OCI-LY7 (cell line): ENCODE data around the gene MICALL2. TPM values are rescaled to one million over a fixed set of nuclear protein-coding genes. Genes with fewer than 3 reads are reported as not detected.

Experiments used
- BruUV-seq: library from RNA; stranded (reverse); fragments of 400-500 nt; replicated peaks from 2 replicates; lab custom pipeline; 2021; lab: Mats Ljungman, UMichigan
- CTCF ChIA-PET: fragments of 300-600 bp; sonication (Branson Sonifier 250); formaldehyde crosslinking; loops from one replicate; lab custom pipeline; 2022; ENCODE audit warnings: antibody characterized with exemption; ENCODE audit not compliant: unreplicated experiment; lab: Charles Lee
- POLR2A ChIA-PET: fragments of 300-600 bp; sonication (Branson Sonifier 250); formaldehyde crosslinking; loops from one replicate; lab custom pipeline; 2022; ENCODE audit warnings: antibody characterized with exemption; lab: Charles Lee
- DNase-seq: peaks from one replicate; pipeline ENCODE4 v3.0.0-alpha.2; 2015; ENCODE audit warnings: low spot score
- H2AFZ ChIP-seq: fragments of 200-600 bp; sonication (generic), shearing (Covaris generic); 2 replicates; pipeline ENCODE4 v1.6.1; 2014; ENCODE audit warnings: mild to moderate bottlenecking, antibody characterized with exemption, low read length, moderate library complexity
- H3K27ac ChIP-seq: fragments of 200-600 bp; sonication (generic); 2 replicates; pipeline ENCODE4 v1.5.1; 2014; ENCODE audit warnings: mixed run types, low read depth, mild to moderate bottlenecking, moderate library complexity, low read length, inconsistent platforms; ENCODE audit not compliant: poor library complexity, severe bottlenecking
- H3K36me3 ChIP-seq: fragments of 200-600 bp; sonication (generic); 2 replicates; pipeline ENCODE4 v1.6.1; 2014; ENCODE audit warnings: mild to moderate bottlenecking, antibody characterized with exemption, low read length, moderate library complexity, mixed read lengths; ENCODE audit not compliant: insufficient read depth
- H3K4me1 ChIP-seq: fragments of 200-600 bp; sonication (generic); 2 replicates; pipeline ENCODE4 v1.5.1; 2014; ENCODE audit warnings: mild to moderate bottlenecking, low read length; ENCODE audit not compliant: insufficient read depth, poor library complexity, severe bottlenecking
- H3K4me2 ChIP-seq: fragments of 200-600 bp; sonication (generic); 2 replicates; pipeline ENCODE4 v1.6.1; 2014; ENCODE audit warnings: mild to moderate bottlenecking, low read length
- H3K4me3 ChIP-seq: fragments of 200-600 bp; sonication (generic); 2 replicates; pipeline ENCODE4 v1.5.1; 2014; ENCODE audit warnings: mild to moderate bottlenecking, low read depth, low read length; ENCODE audit not compliant: poor library complexity, severe bottlenecking
- H3K79me2 ChIP-seq: fragments of 200-600 bp; sonication (generic); 2 replicates; pipeline ENCODE4 v1.6.1; 2016; ENCODE audit warnings: low read depth, mild to moderate bottlenecking, low read length, moderate library complexity, mixed read lengths; ENCODE audit not compliant: insufficient read depth
- H3K9me2 ChIP-seq: fragments of 200-600 bp; sonication (generic); 2 replicates; pipeline ENCODE4 v1.6.1; 2016; ENCODE audit warnings: mild to moderate bottlenecking, low read length, mixed read lengths; ENCODE audit not compliant: insufficient read depth
- H3K9me3 ChIP-seq: fragments of 200-600 bp; sonication (generic); 2 replicates; pipeline ENCODE4 v1.6.1; 2014; ENCODE audit warnings: mild to moderate bottlenecking, mixed run types, low read length, mixed read lengths
- H4K20me1 ChIP-seq: fragments of 200-600 bp; sonication (generic); 2 replicates; pipeline ENCODE4 v1.6.1; 2014; ENCODE audit warnings: mild to moderate bottlenecking, antibody characterized with exemption, low read length, moderate library complexity, mixed read lengths; ENCODE audit not compliant: insufficient read depth
- EZH2phosphoT487 ChIP-seq: fragments of 200-600 bp; sonication (generic); IDR thresholded peaks from 2 replicates; pipeline ENCODE4 v1.6.1; 2018; ENCODE audit warnings: low read depth, borderline replicate concordance, mild to moderate bottlenecking, mixed run types, antibody characterized with exemption, low read length, moderate library complexity, mixed read lengths
- intact Hi-C: fragments of 100-400 bp; cut with micrococcal nuclease; formaldehyde crosslinking; loops from one replicate; pipeline ENCODE4 v1.10.0; 2022; ENCODE audit not compliant: unreplicated experiment
- total RNA-seq, 2 experiments: library from RNA; depleted of rRNA in 1 of 2; stranded (reverse); fragments of >200 nt in 1 of 2; shearing (Covaris generic) in 1 of 2; gene quantifications; 2 replicates each; pipeline ENCODE4 v1.2.3, GENCODE V29; 2014 to 2022
- TF ChIP-seq, protein P1 (sequence below): fragments of 200-600 bp; sonication (generic); conservative IDR thresholded peaks from 2 replicates; pipeline ENCODE4 v1.5.1; 2014; ENCODE audit warnings: mild to moderate bottlenecking, antibody characterized with exemption, low read length, moderate library complexity, mixed read lengths

Gene MICALL2
- total RNA-seq, 2 experiments from 2014 or later: 1.4 to 4.5 TPM

DNA sequence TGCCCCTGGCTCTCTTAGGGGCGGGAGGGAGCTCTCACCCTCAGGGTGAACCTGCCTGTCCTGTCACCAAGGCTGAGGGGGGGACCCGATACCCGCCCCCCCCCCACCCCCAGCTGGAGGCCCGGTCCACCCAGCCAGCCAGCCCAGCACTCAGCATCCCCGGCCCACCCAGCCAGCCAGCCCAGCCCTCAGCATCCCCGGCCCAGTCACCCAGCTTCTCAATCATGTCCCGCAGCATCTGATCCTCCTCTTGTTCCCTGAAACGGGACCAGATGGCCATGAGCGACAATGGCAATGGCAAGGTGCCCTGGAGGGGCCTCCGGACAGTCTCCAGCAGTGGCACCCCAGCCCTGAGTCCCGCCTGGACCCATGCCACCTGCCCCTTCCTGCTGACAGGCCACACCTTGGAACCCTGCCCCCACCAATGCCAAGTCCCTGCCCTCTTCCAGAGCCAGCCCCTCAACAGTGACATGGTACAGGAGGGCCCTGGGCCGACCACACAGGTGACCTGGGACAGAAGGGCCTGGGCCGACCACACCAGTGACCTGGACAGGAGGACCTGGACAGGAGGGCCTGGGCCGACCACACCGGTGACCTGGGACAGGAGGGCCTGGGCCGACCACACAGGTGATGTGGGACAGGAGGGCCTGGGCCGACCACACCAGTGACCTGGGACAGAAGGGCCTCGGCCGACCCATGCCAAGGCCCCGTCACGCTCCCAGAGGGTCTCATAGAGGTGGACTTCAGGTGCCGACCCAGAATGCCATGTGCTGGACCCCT, 24.2 kb downstream of the MICALL2 start:
- Histone ChIP-seq H3K4me3 (no peak overlapping the region), H4K20me1 (no peaks in the 10 kb centered on the region), H3K4me2 (no peak overlapping the region), H2AFZ (no peak overlapping the region), H3K4me1 (no peaks in the 10 kb centered on the region), H3K27ac (no peak overlapping the region), H3K9me2 (no peaks in the 10 kb centered on the region), H3K36me3 (no peaks in the 10 kb centered on the region), H3K79me2 (no peaks in the 10 kb centered on the region), H3K9me3 (no peaks in the 10 kb centered on the region)
- TF ChIP-seq EZH2phosphoT487: no peak
- TF ChIP-seq, protein P1, sequence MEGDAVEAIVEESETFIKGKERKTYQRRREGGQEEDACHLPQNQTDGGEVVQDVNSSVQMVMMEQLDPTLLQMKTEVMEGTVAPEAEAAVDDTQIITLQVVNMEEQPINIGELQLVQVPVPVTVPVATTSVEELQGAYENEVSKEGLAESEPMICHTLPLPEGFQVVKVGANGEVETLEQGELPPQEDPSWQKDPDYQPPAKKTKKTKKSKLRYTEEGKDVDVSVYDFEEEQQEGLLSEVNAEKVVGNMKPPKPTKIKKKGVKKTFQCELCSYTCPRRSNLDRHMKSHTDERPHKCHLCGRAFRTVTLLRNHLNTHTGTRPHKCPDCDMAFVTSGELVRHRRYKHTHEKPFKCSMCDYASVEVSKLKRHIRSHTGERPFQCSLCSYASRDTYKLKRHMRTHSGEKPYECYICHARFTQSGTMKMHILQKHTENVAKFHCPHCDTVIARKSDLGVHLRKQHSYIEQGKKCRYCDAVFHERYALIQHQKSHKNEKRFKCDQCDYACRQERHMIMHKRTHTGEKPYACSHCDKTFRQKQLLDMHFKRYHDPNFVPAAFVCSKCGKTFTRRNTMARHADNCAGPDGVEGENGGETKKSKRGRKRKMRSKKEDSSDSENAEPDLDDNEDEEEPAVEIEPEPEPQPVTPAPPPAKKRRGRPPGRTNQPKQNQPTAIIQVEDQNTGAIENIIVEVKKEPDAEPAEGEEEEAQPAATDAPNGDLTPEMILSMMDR: no peak
- intact Hi-C loops: no loop called here
- CTCF ChIA-PET: no interaction called here
- BruUV-seq: no TSS peak
- DNase-seq: no peak
- POLR2A ChIA-PET: no interaction called here

DNA sequence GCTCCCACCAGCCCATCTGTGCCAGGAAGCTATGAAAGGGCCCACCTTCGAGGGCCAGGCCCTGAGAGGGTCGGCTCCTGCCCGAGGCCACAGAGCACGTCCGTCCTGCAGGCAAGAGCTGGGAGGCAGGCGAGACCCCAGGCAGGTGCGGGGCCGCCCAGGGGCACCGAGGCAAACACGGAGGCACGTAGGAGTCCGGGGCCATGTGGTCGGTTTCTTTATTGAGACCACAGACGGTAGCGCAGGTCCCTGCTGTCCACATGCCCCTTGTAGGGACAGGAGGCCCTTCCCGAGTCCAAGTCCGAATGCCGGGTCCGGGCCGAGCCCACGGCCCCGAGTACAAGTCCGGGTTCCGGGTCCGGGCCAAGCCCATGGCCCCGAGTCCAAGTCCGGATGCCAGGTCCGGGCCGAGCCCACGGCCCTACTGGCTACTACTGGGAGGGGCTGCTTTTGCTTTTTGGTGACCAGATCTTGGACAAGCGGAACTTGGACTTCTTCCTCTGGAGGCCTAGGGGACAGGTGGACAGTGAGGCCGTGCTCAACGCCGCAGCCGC, 25.0 kb downstream of the MICALL2 start:
- intact Hi-C loops: no loop called here
- H3K27ac ChIP-seq: no peak overlapping the region
- no peaks in the 10 kb centered on the region for H3K9me2 ChIP-seq
- H3K9me3 ChIP-seq: no peaks in the 10 kb centered on the region
- no peaks in the 10 kb centered on the region for H3K79me2 ChIP-seq
- TF ChIP-seq EZH2phosphoT487: no peak
- TF ChIP-seq, protein P1: no peak
- H3K36me3 ChIP-seq: no peaks in the 10 kb centered on the region
- H2AFZ ChIP-seq: no peak overlapping the region
- H3K4me1 ChIP-seq: no peaks in the 10 kb centered on the region
- no peaks in the 10 kb centered on the region for H4K20me1 ChIP-seq
- H3K4me3 ChIP-seq: no peak overlapping the region
- ChIA-PET POLR2A (no interaction called here), CTCF (no interaction called here)
- no peak overlapping the region for H3K4me2 ChIP-seq
- no peak for DNase-seq
- BruUV-seq: no TSS peak
